WTC11 (cell line): ENCODE measurements around the gene C6orf163.

Experiments
- CBFB ChIP-seq: sonication (generic); formaldehyde crosslinking; IDR thresholded peaks from 2 replicates; pipeline ENCODE4 v1.8.1; 2022; ENCODE audit warnings: mild to moderate bottlenecking, low read depth, missing genetic modification reagents
- ESRRA ChIP-seq: sonication (generic); formaldehyde crosslinking; IDR thresholded peaks from 2 replicates; pipeline ENCODE4 v1.8.1; 2022; ENCODE audit warnings: mild to moderate bottlenecking, missing genetic modification reagents, borderline replicate concordance
- FOXP1 ChIP-seq: sonication (generic); formaldehyde crosslinking; IDR thresholded peaks from 2 replicates; pipeline ENCODE4 v1.8.0; 2022; ENCODE audit warnings: missing genetic modification reagents, mild to moderate bottlenecking, moderate library complexity, borderline replicate concordance
- GRHL2 ChIP-seq: fragments of 250-450 bp; sonication (Bioruptor Pico); IDR thresholded peaks from 2 replicates; pipeline ENCODE4 v1.8.0; 2022; ENCODE audit warnings: mild to moderate bottlenecking, moderate library complexity; ENCODE audit not compliant: insufficient replicate concordance, severe bottlenecking
- JUN ChIP-seq: sonication (generic); formaldehyde crosslinking; IDR thresholded peaks from 2 replicates; pipeline ENCODE4 v1.8.0; 2023; ENCODE audit warnings: mild to moderate bottlenecking, missing genetic modification reagents
- PRRX2 ChIP-seq: fragments of 250-450 bp; sonication (Bioruptor Pico); IDR thresholded peaks from 2 replicates; pipeline ENCODE4 v1.8.0; 2021; ENCODE audit warnings: mild to moderate bottlenecking
- SP1 ChIP-seq: sonication (generic); formaldehyde crosslinking; conservative IDR thresholded peaks from 2 replicates; pipeline ENCODE4 v1.8.1; 2022; ENCODE audit warnings: missing genetic modification reagents
- TP53 ChIP-seq: sonication (generic); formaldehyde crosslinking; IDR thresholded peaks from 2 replicates; pipeline ENCODE4 v1.8.1; 2023; ENCODE audit warnings: mild to moderate bottlenecking, missing genetic modification reagents
- ZNF671 ChIP-seq: fragments of 250-450 bp; sonication (Bioruptor Pico); IDR thresholded peaks from 2 replicates; pipeline ENCODE4 v1.8.0; 2021; ENCODE audit warnings: mild to moderate bottlenecking
- TF ChIP-seq, protein P1 (sequence below): fragments of 200-600 bp; IDR thresholded peaks from 2 replicates; pipeline ENCODE4 v1.8.0; 2022; ENCODE audit warnings: antibody characterized with exemption
- TF ChIP-seq, protein P2 (sequence below): sonication (generic); formaldehyde crosslinking; IDR thresholded peaks from 2 replicates; pipeline ENCODE4 v1.8.1; 2022; ENCODE audit warnings: low read depth, missing genetic modification reagents, borderline replicate concordance
- TF ChIP-seq, protein P3 (sequence below): sonication (generic); formaldehyde crosslinking; conservative IDR thresholded peaks from 2 replicates; pipeline ENCODE4 v1.8.1; 2023; ENCODE audit warnings: mild to moderate bottlenecking, low read depth, missing genetic modification reagents, moderate library complexity
- TF ChIP-seq, protein P4 (sequence below): sonication (generic); formaldehyde crosslinking; IDR thresholded peaks from 2 replicates; pipeline ENCODE4 v1.8.1; 2023; ENCODE audit warnings: mild to moderate bottlenecking, missing genetic modification reagents, moderate library complexity
- TF ChIP-seq, protein P5 (sequence below): sonication (generic); formaldehyde crosslinking; IDR thresholded peaks from 2 replicates; pipeline ENCODE4 v1.8.1; 2022; ENCODE audit warnings: missing genetic modification reagents, borderline replicate concordance

DNA sequence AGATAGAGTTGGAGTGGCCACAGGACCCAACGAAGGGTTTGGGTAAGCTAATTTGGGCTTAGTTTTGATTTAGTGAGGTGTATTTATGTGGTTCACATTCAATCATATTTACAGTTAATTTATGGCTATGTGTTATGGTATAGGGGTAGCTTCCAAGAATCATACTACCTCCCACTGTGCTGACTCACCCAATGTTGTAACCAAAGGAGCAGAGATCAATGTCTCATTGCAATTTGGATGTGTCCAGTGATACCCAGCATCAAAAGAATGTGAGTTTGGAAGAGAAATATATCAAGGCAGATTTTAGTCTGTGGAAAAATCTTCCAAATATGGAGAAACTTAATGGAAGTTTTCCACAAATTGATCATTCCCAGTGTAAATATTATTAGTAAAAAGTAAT lies 47.5 kb upstream of the C6orf163 start:
- TF ChIP-seq, protein P1, sequence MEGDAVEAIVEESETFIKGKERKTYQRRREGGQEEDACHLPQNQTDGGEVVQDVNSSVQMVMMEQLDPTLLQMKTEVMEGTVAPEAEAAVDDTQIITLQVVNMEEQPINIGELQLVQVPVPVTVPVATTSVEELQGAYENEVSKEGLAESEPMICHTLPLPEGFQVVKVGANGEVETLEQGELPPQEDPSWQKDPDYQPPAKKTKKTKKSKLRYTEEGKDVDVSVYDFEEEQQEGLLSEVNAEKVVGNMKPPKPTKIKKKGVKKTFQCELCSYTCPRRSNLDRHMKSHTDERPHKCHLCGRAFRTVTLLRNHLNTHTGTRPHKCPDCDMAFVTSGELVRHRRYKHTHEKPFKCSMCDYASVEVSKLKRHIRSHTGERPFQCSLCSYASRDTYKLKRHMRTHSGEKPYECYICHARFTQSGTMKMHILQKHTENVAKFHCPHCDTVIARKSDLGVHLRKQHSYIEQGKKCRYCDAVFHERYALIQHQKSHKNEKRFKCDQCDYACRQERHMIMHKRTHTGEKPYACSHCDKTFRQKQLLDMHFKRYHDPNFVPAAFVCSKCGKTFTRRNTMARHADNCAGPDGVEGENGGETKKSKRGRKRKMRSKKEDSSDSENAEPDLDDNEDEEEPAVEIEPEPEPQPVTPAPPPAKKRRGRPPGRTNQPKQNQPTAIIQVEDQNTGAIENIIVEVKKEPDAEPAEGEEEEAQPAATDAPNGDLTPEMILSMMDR: no peak
- no peak for TF ChIP-seq ZNF671
- TF ChIP-seq, protein P2, sequence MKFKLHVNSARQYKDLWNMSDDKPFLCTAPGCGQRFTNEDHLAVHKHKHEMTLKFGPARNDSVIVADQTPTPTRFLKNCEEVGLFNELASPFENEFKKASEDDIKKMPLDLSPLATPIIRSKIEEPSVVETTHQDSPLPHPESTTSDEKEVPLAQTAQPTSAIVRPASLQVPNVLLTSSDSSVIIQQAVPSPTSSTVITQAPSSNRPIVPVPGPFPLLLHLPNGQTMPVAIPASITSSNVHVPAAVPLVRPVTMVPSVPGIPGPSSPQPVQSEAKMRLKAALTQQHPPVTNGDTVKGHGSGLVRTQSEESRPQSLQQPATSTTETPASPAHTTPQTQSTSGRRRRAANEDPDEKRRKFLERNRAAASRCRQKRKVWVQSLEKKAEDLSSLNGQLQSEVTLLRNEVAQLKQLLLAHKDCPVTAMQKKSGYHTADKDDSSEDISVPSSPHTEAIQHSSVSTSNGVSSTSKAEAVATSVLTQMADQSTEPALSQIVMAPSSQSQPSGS (CRISPR knock-in tag): no peak
- TF ChIP-seq ESRRA (CRISPR knock-in tag): no peak
- TF ChIP-seq, protein P3, sequence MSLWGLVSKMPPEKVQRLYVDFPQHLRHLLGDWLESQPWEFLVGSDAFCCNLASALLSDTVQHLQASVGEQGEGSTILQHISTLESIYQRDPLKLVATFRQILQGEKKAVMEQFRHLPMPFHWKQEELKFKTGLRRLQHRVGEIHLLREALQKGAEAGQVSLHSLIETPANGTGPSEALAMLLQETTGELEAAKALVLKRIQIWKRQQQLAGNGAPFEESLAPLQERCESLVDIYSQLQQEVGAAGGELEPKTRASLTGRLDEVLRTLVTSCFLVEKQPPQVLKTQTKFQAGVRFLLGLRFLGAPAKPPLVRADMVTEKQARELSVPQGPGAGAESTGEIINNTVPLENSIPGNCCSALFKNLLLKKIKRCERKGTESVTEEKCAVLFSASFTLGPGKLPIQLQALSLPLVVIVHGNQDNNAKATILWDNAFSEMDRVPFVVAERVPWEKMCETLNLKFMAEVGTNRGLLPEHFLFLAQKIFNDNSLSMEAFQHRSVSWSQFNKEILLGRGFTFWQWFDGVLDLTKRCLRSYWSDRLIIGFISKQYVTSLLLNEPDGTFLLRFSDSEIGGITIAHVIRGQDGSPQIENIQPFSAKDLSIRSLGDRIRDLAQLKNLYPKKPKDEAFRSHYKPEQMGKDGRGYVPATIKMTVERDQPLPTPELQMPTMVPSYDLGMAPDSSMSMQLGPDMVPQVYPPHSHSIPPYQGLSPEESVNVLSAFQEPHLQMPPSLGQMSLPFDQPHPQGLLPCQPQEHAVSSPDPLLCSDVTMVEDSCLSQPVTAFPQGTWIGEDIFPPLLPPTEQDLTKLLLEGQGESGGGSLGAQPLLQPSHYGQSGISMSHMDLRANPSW (CRISPR knock-in tag): no peak
- TF ChIP-seq, protein P4, sequence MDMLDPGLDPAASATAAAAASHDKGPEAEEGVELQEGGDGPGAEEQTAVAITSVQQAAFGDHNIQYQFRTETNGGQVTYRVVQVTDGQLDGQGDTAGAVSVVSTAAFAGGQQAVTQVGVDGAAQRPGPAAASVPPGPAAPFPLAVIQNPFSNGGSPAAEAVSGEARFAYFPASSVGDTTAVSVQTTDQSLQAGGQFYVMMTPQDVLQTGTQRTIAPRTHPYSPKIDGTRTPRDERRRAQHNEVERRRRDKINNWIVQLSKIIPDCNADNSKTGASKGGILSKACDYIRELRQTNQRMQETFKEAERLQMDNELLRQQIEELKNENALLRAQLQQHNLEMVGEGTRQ (CRISPR knock-in tag): no peak
- TF ChIP-seq FOXP1 (CRISPR knock-in tag): no peak
- TF ChIP-seq SP1 (CRISPR knock-in tag): no peak
- no peak for TF ChIP-seq CBFB (CRISPR knock-in tag)
- TF ChIP-seq TP53 (CRISPR knock-in tag): no peak
- TF ChIP-seq, protein P5, sequence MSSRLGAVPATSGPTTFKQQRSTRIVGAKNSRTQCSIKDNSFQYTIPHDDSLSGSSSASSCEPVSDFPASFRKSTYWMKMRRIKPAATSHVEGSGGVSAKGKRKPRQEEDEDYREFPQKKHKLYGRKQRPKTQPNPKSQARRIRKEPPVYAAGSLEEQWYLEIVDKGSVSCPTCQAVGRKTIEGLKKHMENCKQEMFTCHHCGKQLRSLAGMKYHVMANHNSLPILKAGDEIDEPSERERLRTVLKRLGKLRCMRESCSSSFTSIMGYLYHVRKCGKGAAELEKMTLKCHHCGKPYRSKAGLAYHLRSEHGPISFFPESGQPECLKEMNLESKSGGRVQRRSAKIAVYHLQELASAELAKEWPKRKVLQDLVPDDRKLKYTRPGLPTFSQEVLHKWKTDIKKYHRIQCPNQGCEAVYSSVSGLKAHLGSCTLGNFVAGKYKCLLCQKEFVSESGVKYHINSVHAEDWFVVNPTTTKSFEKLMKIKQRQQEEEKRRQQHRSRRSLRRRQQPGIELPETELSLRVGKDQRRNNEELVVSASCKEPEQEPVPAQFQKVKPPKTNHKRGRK (CRISPR knock-in tag): no peak
- TF ChIP-seq JUN (CRISPR knock-in tag): no peak
- no peak for TF ChIP-seq GRHL2 (CRISPR knock-in tag)
- no peak for TF ChIP-seq PRRX2 (CRISPR knock-in tag)
